Natural killer cell (primary cell): ENCODE measurements around the gene SOX9. TPM values are rescaled to one million over a fixed set of nuclear protein-coding genes. Genes with fewer than 3 reads are reported as not detected.
"Not testable (repeated sequence)": the region's sequence is repeated elsewhere in the genome, so short reads cannot be mapped to it uniquely, and the experiment has no call there.

ENCODE experiments used
- ATAC-seq, 3 donors: fragments of 150-1000 bp in 2 of 3; fragments of 200-7000 bp in 1 of 3; cut with Tn5 transposase; 1 replicate in 1 of 3; 2 replicates in 2 of 3; pipeline ENCODE4 v1.10.0; 2021; ENCODE audit warnings: mild to moderate bottlenecking in 2 of 3, moderate library complexity in 2 of 3
- DNase-seq, 2 donors: peaks; one replicate each; pipeline versions ENCODE4 v3.0.0 to v3.0.0-alpha.2; 2013 to 2021; ENCODE audit warnings: mixed read lengths in 1 of 2
- H3K27ac ChIP-seq: one replicate; pipeline ENCODE4 v1.5.1; 2013; ENCODE audit warnings: mild to moderate bottlenecking, low read length
- H3K27me3 ChIP-seq: one replicate; pipeline ENCODE4 v1.6.1; 2013; ENCODE audit warnings: low read length; ENCODE audit not compliant: control insufficient read depth, insufficient read depth
- H3K36me3 ChIP-seq: one replicate; pipeline ENCODE4 v1.6.1; 2013; ENCODE audit warnings: low read length; ENCODE audit not compliant: control insufficient read depth, insufficient read depth
- H3K4me1 ChIP-seq: one replicate; pipeline ENCODE4 v1.6.1; 2013; ENCODE audit warnings: low read length; ENCODE audit not compliant: control insufficient read depth, insufficient read depth
- H3K4me3 ChIP-seq: one replicate; pipeline ENCODE4 v1.5.1; 2013; ENCODE audit warnings: low read length
- H3K9me3 ChIP-seq: one replicate; pipeline ENCODE4 v1.6.1; 2013; ENCODE audit warnings: low read length; ENCODE audit not compliant: control insufficient read depth, insufficient read depth
- H3K27ac Mint-ChIP-seq, 2 donors: one replicate each; pipeline ENCODE4 v1.8.0; 2022; ENCODE audit warnings: mild to moderate bottlenecking in 2 of 2, mixed read lengths in 2 of 2, moderate library complexity in 1 of 2
- H3K27me3 Mint-ChIP-seq, 2 donors: one replicate each; pipeline ENCODE4 v1.8.0; 2022; ENCODE audit warnings: low read depth in 2 of 2, mixed read lengths in 2 of 2
- H3K36me3 Mint-ChIP-seq: one replicate; pipeline ENCODE4 v1.8.0; 2022; ENCODE audit warnings: mixed read lengths
- H3K4me1 Mint-ChIP-seq, 2 donors: one replicate each; pipeline ENCODE4 v1.8.0; 2022; ENCODE audit warnings: mixed read lengths in 2 of 2
- H3K4me3 Mint-ChIP-seq: one replicate; pipeline ENCODE4 v1.8.0; 2022; ENCODE audit warnings: mild to moderate bottlenecking, moderate library complexity, mixed read lengths
- H3K9me3 Mint-ChIP-seq, 2 donors: one replicate each; pipeline ENCODE4 v1.8.0; 2022; ENCODE audit warnings: mixed read lengths in 2 of 2
- WGBS: methylation state at CpG from one replicate; pipeline ENCODE4 v1.1.7; 2013; ENCODE audit warnings: missing lambda C conversion rate; ENCODE audit not compliant: insufficient coverage; 5-methylcytosine and 5-hydroxymethylcytosine counted together
- intact Hi-C: fragments of 100-400 bp; cut with micrococcal nuclease; formaldehyde crosslinking; loops from one replicate; pipeline ENCODE4 v1.14.2; 2022
- total RNA-seq, 4 donors: library from RNA; stranded (reverse); fragments of 120-200 nt in 1 of 4; gene quantifications; one replicate each; pipeline versions ENCODE4 v1.2.3 to v1.2.4, GENCODE V29; 2013 to 2022
- TF ChIP-seq, protein P1 (sequence below): fragments of 200-600 bp; IDR thresholded peaks from one replicate; pipeline ENCODE4 v1.8.0; 2022; ENCODE audit warnings: antibody characterized with exemption

Gene SOX9
- total RNA-seq, 3 donors from 2014 or later (not counting 1 experiment from before 2014, with no cell fraction given) = not detected

GRCh38 chr17:72136692-72137091 is 15.9 kb downstream of the SOX9 start:
- Histone ChIP-seq H3K27me3 (no peaks in the 10 kb centered on the region), H3K27ac (no peak overlapping the region), H3K4me1 (no peaks in the 10 kb centered on the region), H3K9me3 (no peaks in the 10 kb centered on the region), H3K4me3 (no peak overlapping the region), H3K36me3 (no peaks in the 10 kb centered on the region)
- Mint-ChIP-seq H3K27ac (no peak overlapping the region), H3K36me3 (no peaks in the 10 kb centered on the region), H3K4me3 (no peak overlapping the region), H3K4me1 (no peaks in the 10 kb centered on the region), H3K9me3 (peaks cover 0 to 2% of the 10 kb centered on the region in 2 donors), H3K27me3 (peaks cover 0 to 4% of the 10 kb centered on the region in 2 donors)
- WGBS = 94% methylated on average over 5 of the region's 5 CpGs
- TF ChIP-seq, protein P1, sequence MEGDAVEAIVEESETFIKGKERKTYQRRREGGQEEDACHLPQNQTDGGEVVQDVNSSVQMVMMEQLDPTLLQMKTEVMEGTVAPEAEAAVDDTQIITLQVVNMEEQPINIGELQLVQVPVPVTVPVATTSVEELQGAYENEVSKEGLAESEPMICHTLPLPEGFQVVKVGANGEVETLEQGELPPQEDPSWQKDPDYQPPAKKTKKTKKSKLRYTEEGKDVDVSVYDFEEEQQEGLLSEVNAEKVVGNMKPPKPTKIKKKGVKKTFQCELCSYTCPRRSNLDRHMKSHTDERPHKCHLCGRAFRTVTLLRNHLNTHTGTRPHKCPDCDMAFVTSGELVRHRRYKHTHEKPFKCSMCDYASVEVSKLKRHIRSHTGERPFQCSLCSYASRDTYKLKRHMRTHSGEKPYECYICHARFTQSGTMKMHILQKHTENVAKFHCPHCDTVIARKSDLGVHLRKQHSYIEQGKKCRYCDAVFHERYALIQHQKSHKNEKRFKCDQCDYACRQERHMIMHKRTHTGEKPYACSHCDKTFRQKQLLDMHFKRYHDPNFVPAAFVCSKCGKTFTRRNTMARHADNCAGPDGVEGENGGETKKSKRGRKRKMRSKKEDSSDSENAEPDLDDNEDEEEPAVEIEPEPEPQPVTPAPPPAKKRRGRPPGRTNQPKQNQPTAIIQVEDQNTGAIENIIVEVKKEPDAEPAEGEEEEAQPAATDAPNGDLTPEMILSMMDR = no peak
- DNase-seq (no peak), ATAC-seq (no peak)
- intact Hi-C loops = loop anchor here (10.0 kb wide), 1 partner anchor 48 kb away; no protein-coding TSS in a partner anchor

DNA sequence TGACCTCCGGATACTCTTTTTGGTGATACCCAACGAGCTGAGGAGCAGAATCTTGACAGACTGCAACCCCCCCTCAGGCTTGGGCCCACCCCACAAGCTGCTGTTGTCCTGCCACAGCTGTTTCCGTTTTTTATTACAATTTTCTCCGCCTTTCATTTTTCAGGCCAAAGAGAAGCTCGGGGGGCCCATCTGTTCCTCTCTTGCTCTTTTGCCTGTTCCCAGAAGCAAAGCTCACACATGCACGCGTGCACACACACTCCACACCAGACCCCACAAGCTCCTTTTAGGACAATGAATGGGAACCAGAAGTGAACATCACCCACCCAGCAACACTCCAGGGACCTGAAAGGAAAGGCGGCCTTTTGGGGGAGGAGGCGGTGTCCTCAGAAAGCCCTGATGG is 16.3 kb downstream of the SOX9 start:
- Mint-ChIP-seq H3K4me1 (no peaks in the 10 kb centered on the region), H3K27me3 (peaks cover 0 to 4% of the 10 kb centered on the region in 2 donors), H3K36me3 (no peaks in the 10 kb centered on the region), H3K27ac (no peak overlapping the region), H3K9me3 (peaks cover 0 to 2% of the 10 kb centered on the region in 2 donors), H3K4me3 (no peak overlapping the region)
- H3K27me3 ChIP-seq = no peaks in the 10 kb centered on the region
- no peaks in the 10 kb centered on the region for H3K4me1 ChIP-seq
- ATAC-seq = no peak
- H3K4me3 ChIP-seq = no peak overlapping the region
- intact Hi-C loops = loop anchor here (10.0 kb wide), 1 partner anchor 48 kb away; no protein-coding TSS in a partner anchor
- 85% methylated on average over 9 of the region's 9 CpGs for WGBS
- TF ChIP-seq, protein P1 = no peak
- H3K9me3 ChIP-seq = no peaks in the 10 kb centered on the region
- no peak for DNase-seq
- no peaks in the 10 kb centered on the region for H3K36me3 ChIP-seq
- no peak overlapping the region for H3K27ac ChIP-seq

- Mint-ChIP-seq H3K4me1 (no peaks in the 10 kb centered on the region), H3K27ac (no peak overlapping the region), H3K4me3 (no peak overlapping the region), H3K9me3 (peaks cover 0 to 2% of the 10 kb centered on the region in 2 donors), H3K36me3 (no peaks in the 10 kb centered on the region), H3K27me3 (peaks cover 0 to 4% of the 10 kb centered on the region in 2 donors)
- WGBS = 83% methylated on average over 1 of the region's 1 CpG
- no peak for ATAC-seq
- no peak for DNase-seq
- H3K4me1 ChIP-seq = no peaks in the 10 kb centered on the region
- H3K36me3 ChIP-seq = no peaks in the 10 kb centered on the region
- TF ChIP-seq, protein P1 = no peak
- no peaks in the 10 kb centered on the region for H3K27me3 ChIP-seq
- H3K4me3 ChIP-seq = no peak overlapping the region
- no peaks in the 10 kb centered on the region for H3K9me3 ChIP-seq
- intact Hi-C loops = loop anchor here (10.0 kb wide), 1 partner anchor 46 kb away; no protein-coding TSS in a partner anchor
- H3K27ac ChIP-seq = no peak overlapping the region
These were observed 18.4 kb downstream of the SOX9 start for GRCh38 chr17:72139212-72139611.

DNA sequence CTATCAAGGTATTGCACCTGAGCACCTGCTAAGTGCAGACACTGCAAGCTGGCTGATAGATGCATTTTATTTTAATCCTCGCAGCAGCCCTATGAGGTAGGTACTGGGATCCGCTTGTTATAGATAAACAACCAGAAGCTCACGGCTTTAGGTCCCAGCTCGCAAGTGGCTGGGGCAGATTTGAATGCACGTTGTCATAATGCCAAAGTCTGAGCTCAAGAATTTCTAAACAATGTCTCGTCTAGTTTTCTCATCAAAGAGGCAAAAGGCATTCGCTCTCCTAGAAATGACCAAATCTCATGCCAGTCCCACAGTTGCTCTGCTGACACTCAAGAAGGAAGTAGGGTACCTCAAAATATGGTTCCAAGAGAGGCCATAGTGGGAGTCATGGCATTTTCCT is 20.5 kb downstream of the SOX9 start:
- Mint-ChIP-seq H3K9me3 (peaks cover 7 to 8% of the 10 kb centered on the region in 2 donors), H3K27me3 (peaks cover 0 to 3% of the 10 kb centered on the region in 2 donors), H3K4me1 (no peaks in the 10 kb centered on the region), H3K36me3 (no peaks in the 10 kb centered on the region), H3K4me3 (no peak overlapping the region), H3K27ac (no peak overlapping the region)
- Histone ChIP-seq H3K27me3 (no peaks in the 10 kb centered on the region), H3K27ac (no peak overlapping the region), H3K4me3 (no peak overlapping the region), H3K9me3 (no peaks in the 10 kb centered on the region), H3K4me1 (no peaks in the 10 kb centered on the region), H3K36me3 (no peaks in the 10 kb centered on the region)
- no peak for ATAC-seq
- TF ChIP-seq, protein P1 = no peak
- 94% methylated on average over 7 of the region's 7 CpGs for WGBS
- intact Hi-C loops = no loop called here
- no peak for DNase-seq

DNA sequence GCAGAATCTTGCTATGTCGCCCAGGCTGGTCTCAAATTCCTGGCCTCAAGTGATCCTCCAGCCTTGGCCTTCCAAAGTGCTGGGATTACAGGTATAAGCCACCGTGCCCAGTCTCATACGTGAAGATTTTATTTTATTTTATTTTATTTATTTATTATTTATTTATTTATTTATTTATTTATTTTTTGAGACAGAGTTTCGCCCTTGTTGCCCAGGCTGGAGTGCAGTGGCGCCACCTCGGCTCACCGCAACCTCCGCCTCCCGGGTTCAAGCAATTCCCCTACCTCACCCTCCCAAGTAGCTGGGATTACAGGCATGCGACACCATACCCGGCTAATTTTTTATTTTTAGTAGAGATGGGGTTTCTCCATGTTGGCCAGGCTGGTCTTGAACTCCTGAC is 21.3 kb downstream of the SOX9 start:
- H3K27me3 Mint-ChIP-seq, H3K36me3 Mint-ChIP-seq, H3K9me3 ChIP-seq, H3K4me3 ChIP-seq, DNase-seq, H3K27ac Mint-ChIP-seq, H3K27ac ChIP-seq, H3K27me3 ChIP-seq, intact Hi-C loops, ATAC-seq, H3K4me1 Mint-ChIP-seq, H3K36me3 ChIP-seq, H3K4me3 Mint-ChIP-seq, H3K4me1 ChIP-seq: not testable (repeated sequence)
- WGBS = 94% methylated on average over 7 of the region's 11 CpGs
- peaks cover 6 to 12% of the 10 kb centered on the region in 2 donors for H3K9me3 Mint-ChIP-seq
